HG03103 (cell line): ENCODE measurements around the gene DENND2D.

Source experiments
- ATAC-seq: cut with Tn5 transposase; IDR thresholded peaks from one replicate; pipeline ENCODE4 v1.9.1; 2021; ENCODE audit warnings: low read depth; ENCODE audit not compliant: unreplicated experiment

Gene DENND2D

GRCh38 chr1:111141245-111142220 is 58.9 kb downstream of the DENND2D start:
- ATAC-seq = no peak

GRCh38 chr1:111140680-111140967 is 59.8 kb downstream of the DENND2D start:
- ATAC-seq = no peak

GRCh38 chr1:111139956-111140679 is 60.3 kb downstream of the DENND2D start, which contains the start of the genes CEPT1 and DRAM2:
TSS of gene CEPT1 (plus strand) at chr1:111140223. CDS start at chr1:111147715, 7,492 bp downstream.
TSS of gene DRAM2 (minus strand) at chr1:111140093. CDS start at chr1:111131554, 8,539 bp downstream.
- ATAC-seq = peak; percentile 55

- peak; percentile 36 for ATAC-seq
These were observed 61.0 kb downstream of the DENND2D start for GRCh38 chr1:111139324-111139955.
